ENCODE results near the gene SLC4A1. TPM values are rescaled to one million over a fixed set of nuclear protein-coding genes. Genes with fewer than 3 reads are reported as not detected.
A peak's percentile ranks its signal among the peaks of the same experiment; 100 is the strongest.
"Not testable (repeated sequence)": the region's sequence is repeated elsewhere in the genome, so short reads cannot be mapped to it uniquely, and the experiment has no call there.

SLC4A1 gene
- total and polyA plus RNA-seq, 2 experiments from 2014 or later = not detected

DNA sequence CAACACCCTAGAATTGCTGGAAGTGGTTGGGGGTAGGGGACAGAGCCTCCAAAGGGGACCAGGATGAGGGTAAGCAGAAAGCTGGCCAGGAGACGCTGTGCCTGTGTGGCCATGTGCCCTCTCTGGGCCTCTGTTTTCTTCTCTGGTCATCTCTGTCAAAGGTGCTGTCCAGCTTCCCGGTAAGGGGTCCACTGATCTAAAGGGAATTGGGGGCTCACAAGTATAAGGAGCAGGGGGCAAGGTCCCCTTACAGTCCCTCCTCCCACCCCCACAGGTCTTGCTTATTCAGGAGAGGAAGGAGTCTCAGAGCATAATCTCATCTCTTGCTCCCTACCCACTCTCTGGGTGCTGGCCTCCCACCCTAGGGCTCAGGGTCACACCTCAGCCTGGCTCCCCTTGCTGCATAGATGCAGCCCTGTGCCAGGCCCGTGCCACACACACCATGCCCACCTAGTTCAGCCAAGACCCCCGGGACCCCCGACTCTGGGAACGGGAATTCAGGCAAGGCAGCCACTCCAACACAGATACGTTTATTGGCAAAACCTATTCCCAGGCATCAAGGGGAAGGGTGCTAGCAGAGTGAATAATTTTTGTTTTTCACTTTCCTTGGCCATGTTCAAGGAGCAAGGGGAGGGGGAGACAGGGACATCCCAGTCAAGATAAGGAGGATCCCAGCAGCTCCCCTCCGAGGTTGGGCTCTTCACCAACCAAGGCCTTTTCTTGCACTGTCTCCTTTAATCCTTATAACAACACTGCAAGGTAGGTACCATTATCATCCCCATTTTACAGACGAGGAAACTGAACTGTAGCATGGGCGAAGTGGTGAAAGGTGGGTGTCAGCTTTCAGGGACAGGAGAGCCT lies 19.8 kb downstream of the SLC4A1 start:
- no peaks in the 10 kb centered on the region for H4K20me1 ChIP-seq (ENCODE audit: insufficient read depth)
- TF ChIP-seq EZH2phosphoT487 (IDR thresholded peaks at IDR 0.05; ENCODE audit: insufficient read depth, low read depth) = no peak
- no peak for TF ChIP-seq EZH2 (IDR thresholded peaks at IDR 0.05; ENCODE audit: insufficient read depth, poor library complexity, severe bottlenecking)
- H2AFZ ChIP-seq = no peak overlapping the region
- H3K4me3 ChIP-seq = no peak overlapping the region
- no peaks in the 10 kb centered on the region for H3K27me3 ChIP-seq (replicated peaks; ENCODE audit: insufficient read depth)
- no peak overlapping the region for H3K27ac ChIP-seq
- DNase-seq = no peak
- H3K4me2 ChIP-seq (ENCODE audit: unreplicated experiment) = no peak overlapping the region
- WGBS, 2 experiments (ENCODE audit: low coverage in 1 of 2, low lambda C conversion rate in 2 of 2, missing lambda C conversion rate in 2 of 2) = 40 to 53% methylated on average over 10 of the region's 10 CpGs
- no peaks in the 10 kb centered on the region for H3K36me3 ChIP-seq (ENCODE audit: low read depth)
- H3K9ac ChIP-seq = no peak overlapping the region
- H3K79me2 ChIP-seq (ENCODE audit: insufficient read depth) = no peaks in the 10 kb centered on the region
- H3F3A ChIP-seq (ENCODE audit: insufficient read depth) = no peaks in the 10 kb centered on the region
- H3K9me3 ChIP-seq (ENCODE audit: low read depth) = no peaks in the 10 kb centered on the region
- no peaks in the 10 kb centered on the region for H3K9me2 ChIP-seq (ENCODE audit: insufficient read depth)
- in situ Hi-C loops (cut with MboI) = no loop called here
- no peaks in the 10 kb centered on the region for H3K4me1 ChIP-seq (ENCODE audit: insufficient read depth)

DNA sequence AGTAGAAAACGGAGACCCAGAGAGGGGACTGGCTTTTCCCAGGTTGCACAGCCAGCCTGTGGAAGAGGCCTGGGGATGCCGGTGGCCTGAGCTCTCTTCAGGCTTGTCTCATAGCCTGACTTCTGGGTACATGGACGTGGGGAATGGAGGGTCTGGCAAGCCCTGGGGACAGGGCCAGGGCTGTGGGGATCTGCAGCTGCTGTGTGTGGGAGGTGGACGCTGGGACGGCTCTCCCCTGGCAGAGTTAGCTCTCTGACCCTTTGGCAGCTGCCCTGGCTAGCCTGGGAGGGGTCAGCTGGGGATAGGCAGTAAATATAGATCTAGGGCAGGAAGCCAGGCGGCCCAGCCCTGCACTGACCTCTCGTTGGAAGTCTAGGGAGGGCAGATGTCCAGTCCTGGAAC lies 20.5 kb downstream of the SLC4A1 start:
- no peaks in the 10 kb centered on the region for H3K9me3 ChIP-seq (ENCODE audit: low read depth)
- H3K27me3 ChIP-seq (replicated peaks; ENCODE audit: insufficient read depth) = no peaks in the 10 kb centered on the region
- no peak for DNase-seq
- no peak overlapping the region for H2AFZ ChIP-seq
- in situ Hi-C loops (cut with MboI) = no loop called here
- H3K9ac ChIP-seq = no peak overlapping the region
- no peaks in the 10 kb centered on the region for H3F3A ChIP-seq (ENCODE audit: insufficient read depth)
- no peaks in the 10 kb centered on the region for H3K9me2 ChIP-seq (ENCODE audit: insufficient read depth)
- H3K27ac ChIP-seq = no peak overlapping the region
- H3K4me3 ChIP-seq = no peak overlapping the region
- no peak for TF ChIP-seq EZH2 (IDR thresholded peaks at IDR 0.05; ENCODE audit: insufficient read depth, poor library complexity, severe bottlenecking)
- TF ChIP-seq EZH2phosphoT487 (IDR thresholded peaks at IDR 0.05; ENCODE audit: insufficient read depth, low read depth) = no peak
- no peaks in the 10 kb centered on the region for H3K79me2 ChIP-seq (ENCODE audit: insufficient read depth)
- no peak overlapping the region for H3K4me2 ChIP-seq (ENCODE audit: unreplicated experiment)
- 39 to 47% methylated on average over 7 of the region's 7 CpGs for WGBS, 2 experiments (ENCODE audit: low coverage in 1 of 2, low lambda C conversion rate in 2 of 2, missing lambda C conversion rate in 2 of 2)
- no peaks in the 10 kb centered on the region for H4K20me1 ChIP-seq (ENCODE audit: insufficient read depth)
- no peaks in the 10 kb centered on the region for H3K4me1 ChIP-seq (ENCODE audit: insufficient read depth)
- H3K36me3 ChIP-seq (ENCODE audit: low read depth) = no peaks in the 10 kb centered on the region

DNA sequence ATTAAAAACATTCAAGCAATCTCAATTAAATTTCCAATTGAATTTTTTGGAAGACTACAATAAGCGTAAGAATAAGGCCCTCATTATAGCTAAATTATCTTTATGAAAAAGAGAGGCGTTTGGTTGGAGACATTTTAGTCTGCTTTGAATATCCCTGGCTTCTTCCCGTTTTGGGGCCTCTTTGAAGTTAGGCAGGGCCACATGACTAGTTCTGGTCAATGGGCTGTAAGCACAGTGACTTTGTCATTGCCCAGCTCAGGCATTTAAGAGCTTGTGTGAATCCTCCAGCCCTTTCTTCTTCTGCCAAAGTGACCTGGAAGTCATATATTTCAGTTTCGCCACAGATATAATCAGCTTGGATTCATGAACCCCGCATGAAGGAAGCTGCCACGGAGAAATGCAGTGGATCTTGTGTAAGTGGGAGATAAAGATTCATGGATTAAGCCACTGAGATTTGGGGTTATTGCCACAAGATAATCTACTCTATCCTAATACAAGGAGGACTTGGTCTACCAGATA lies 26.8 kb downstream of the SLC4A1 start:
- Histone ChIP-seq H3K9me2 (ENCODE audit: insufficient read depth) (no peaks in the 10 kb centered on the region), H3K36me3 (ENCODE audit: low read depth) (no peaks in the 10 kb centered on the region), H4K20me1 (ENCODE audit: insufficient read depth) (no peaks in the 10 kb centered on the region), H3K4me3 (no peak overlapping the region), H3K9me3 (ENCODE audit: low read depth) (no peaks in the 10 kb centered on the region), H3K9ac (no peak overlapping the region), H3F3A (ENCODE audit: insufficient read depth) (no peaks in the 10 kb centered on the region), H3K27ac (no peak overlapping the region), H2AFZ (no peak overlapping the region), H3K79me2 (ENCODE audit: insufficient read depth) (no peaks in the 10 kb centered on the region), H3K4me2 (ENCODE audit: unreplicated experiment) (no peak overlapping the region), H3K27me3 (replicated peaks; ENCODE audit: insufficient read depth) (no peaks in the 10 kb centered on the region), H3K4me1 (ENCODE audit: insufficient read depth) (no peaks in the 10 kb centered on the region)
- WGBS, 2 experiments (ENCODE audit: low coverage in 1 of 2, low lambda C conversion rate in 2 of 2, missing lambda C conversion rate in 2 of 2) = 41 to 45% methylated on average over 6 of the region's 6 CpGs
- in situ Hi-C loops (cut with MboI) = no loop called here
- TF ChIP-seq EZH2phosphoT487 (IDR thresholded peaks at IDR 0.05; ENCODE audit: insufficient read depth, low read depth) (no peak), EZH2 (IDR thresholded peaks at IDR 0.05; ENCODE audit: insufficient read depth, poor library complexity, severe bottlenecking) (no peak)
- DNase-seq = peak; percentile 22

DNA sequence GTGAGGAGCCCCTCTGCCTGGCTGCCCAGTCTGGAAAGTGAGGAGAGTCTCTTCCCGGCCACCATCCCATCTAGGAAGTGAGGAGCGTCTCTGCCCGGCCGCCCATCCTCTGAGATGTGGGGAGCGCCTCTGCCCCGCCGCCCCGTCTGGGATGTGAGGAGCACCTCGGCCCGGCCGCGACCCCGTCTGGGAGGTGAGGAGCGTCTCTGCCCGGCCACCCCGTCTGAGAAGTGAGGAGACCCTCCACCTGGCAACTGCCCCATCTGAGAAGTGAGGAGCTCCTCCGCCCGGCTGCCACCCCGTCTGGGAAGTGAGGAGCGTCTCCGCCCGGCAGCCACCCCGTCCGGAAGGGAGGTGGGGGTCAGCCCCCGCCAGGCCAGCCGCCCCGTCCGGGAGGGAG lies 30.0 kb downstream of the SLC4A1 start:
- 69 to 73% methylated on average over 6 to 28 of the region's 28 CpGs for WGBS, 2 experiments (ENCODE audit: low coverage in 1 of 2, low lambda C conversion rate in 2 of 2, missing lambda C conversion rate in 2 of 2)
- not testable (repeated sequence) for H3K4me3 ChIP-seq

More for the DNA sequence above, 30.0 kb downstream of the SLC4A1 start:
- in situ Hi-C loops (cut with MboI); H3K9me2 ChIP-seq (ENCODE audit: insufficient read depth); H3F3A ChIP-seq (ENCODE audit: insufficient read depth); H3K79me2 ChIP-seq (ENCODE audit: insufficient read depth); H3K27me3 ChIP-seq (replicated peaks; ENCODE audit: insufficient read depth); H3K9me3 ChIP-seq (ENCODE audit: low read depth); H4K20me1 ChIP-seq (ENCODE audit: insufficient read depth); H3K9ac ChIP-seq; H3K27ac ChIP-seq; H3K36me3 ChIP-seq (ENCODE audit: low read depth); H3K4me2 ChIP-seq (ENCODE audit: unreplicated experiment); DNase-seq; H2AFZ ChIP-seq: not testable (repeated sequence)
- peaks cover 11% of the 10 kb centered on the region for H3K4me1 ChIP-seq (ENCODE audit: insufficient read depth)
